ENCODE data around the gene SORCS2.

GRCh38 chr4:7242766-7243165, 50.4 kb downstream of the SORCS2 start:
- TF ChIP-seq GATA3 (IDR thresholded peaks at IDR 0.05; ENCODE audit: low read depth, low read length) (no peak), GATA2 (IDR thresholded peaks at IDR 0.05; ENCODE audit: low read depth, low read length) (no peak)

Data from SH-SY5Y (cell line).